HG03575 (cell line): ENCODE results near the gene TUSC7.

Source experiments
- ATAC-seq: cut with Tn5 transposase; IDR thresholded peaks from one replicate; pipeline ENCODE4 v1.9.1; 2021; ENCODE audit not compliant: unreplicated experiment, insufficient number of reproducible peaks, low FRiP score; ENCODE audit errors: extremely low read depth

TUSC7 gene

GRCh38 chr3:116757315-116757714 is 47.7 kb downstream of the TUSC7 start:
- ATAC-seq = no peak

DNA sequence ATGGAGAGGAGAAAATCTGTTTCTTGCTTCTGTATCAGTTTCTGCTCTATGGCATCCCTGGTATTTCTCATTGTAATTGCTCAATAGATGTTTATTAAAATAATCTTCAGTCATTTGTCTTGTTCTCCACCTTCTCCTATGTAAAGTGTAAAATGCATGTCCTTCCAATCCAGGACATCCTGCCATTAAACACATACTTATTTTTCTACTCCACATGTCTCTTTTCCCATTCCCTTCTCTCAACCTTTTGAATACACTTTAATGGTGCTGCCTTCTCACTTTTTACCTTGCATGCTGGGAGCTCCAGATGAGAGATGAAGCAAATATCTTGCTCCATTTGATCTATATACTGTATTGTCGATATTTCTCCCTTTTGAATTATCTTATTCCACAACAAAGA is 49.7 kb downstream of the TUSC7 start:
- no peak for ATAC-seq
